Endometrial microvascular endothelial cells (primary cell): ENCODE results near the gene PTPN14. TPM values are rescaled to one million over a fixed set of nuclear protein-coding genes. Genes with fewer than 3 reads are reported as not detected.

Experiments
- in situ Hi-C: cut with HindIII; loops from 2 replicates; pipeline ENCODE4 v1.10.0; 2017; ENCODE audit warnings: low sequenced_read_pairs, low pct_unique_long_range_greater_than_20kb; ENCODE audit errors: inconsistent ontology term
- total RNA-seq: library from RNA; depleted of rRNA; stranded (reverse); fragments of >200 nt; gene quantifications from one replicate; pipeline ENCODE4 v1.2.3, GENCODE V29; 2015; ENCODE audit errors: inconsistent ontology term

The PTPN14 gene
- total RNA-seq, 1 donor from 2014 or later: 63.4 TPM

DNA sequence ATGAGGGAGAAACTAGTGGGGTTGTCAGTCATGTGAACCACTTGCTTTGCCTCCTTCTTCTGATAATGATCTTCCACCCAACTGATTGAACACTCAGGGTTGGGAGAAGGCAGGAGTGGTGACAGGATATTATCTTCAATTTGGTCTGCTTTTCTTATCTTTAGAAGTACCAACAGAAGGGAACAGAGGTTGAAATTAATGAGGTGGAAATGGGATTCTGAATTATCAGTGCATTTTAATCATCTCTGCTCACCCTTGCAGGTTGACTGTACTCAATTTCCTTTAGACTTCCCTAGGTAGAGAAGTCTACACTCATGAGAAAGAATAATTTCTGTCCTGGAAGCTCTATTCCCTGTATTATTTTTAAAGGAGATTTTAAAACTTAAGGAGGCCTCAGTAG, 19.9 kb upstream of the PTPN14 start:
- in situ Hi-C loops: no loop called here

DNA sequence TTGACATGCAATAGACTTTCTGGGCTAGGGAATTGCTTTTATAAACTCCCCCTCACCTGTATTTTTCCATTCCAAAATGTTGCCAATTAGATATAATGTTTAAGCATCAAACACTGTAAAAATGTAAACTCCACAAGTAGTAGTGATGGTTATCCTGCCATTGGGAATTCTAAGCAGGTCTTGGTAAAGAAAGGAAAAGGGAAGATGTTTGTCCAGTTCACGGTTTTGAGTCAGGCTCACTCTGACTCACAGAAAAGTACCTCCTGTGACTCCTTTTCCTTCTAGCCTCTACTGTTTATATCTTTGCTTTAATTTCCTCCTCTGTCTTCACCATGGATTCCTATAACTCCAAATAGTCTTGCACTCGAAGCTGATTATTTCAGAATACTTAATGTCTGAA, 19.0 kb upstream of the PTPN14 start:
- in situ Hi-C loops: no loop called here

DNA sequence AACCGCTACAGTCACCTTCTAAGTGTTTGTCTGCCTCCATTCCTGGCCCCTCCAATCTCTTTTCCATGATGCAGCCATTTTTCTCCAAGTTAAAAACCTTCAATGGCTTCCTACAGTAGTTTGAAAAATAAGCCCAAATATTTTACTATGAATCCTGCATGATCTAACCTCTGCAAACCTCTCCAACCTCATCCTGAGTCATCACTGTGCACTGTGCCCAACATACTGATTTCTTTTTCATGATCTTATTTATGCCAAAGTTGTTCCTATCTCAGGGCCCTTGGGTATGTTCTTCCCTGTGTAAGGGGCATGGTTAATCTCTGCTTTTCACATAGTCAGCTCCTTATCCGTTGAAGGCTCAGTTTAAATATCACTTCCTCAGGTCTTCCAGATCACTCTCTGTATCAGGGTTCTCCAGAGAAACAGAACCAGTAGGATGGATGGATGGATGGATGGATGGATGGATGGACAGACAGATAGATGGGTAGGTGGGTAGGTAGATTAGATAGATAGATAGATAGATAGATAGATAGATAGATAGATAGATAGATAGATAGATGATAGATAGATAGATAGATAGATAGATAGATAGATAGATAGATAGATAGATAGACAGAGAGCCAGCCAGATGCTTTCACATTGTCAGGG, 18.1 kb upstream of the PTPN14 start:
- in situ Hi-C loops: no loop called here

DNA sequence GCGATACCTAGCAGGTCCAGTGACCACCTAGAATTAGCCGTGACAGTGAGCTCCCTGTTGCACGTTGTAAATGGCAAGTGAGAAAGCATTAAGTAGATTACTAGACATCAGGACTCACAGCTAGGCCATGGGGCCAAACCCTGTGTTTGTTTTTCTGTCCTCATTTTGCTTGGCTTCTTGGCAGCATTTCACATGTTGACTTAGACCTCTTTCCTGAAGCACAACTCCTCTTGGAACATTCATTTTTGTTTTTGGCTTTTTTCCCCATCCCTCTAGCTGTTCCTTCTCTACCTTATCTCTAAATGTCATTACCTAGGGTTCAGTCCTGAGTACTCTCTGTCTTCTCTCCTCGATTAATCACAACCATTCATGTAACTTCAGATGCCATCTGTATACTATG, 16.9 kb upstream of the PTPN14 start:
- in situ Hi-C loops: no loop called here

DNA sequence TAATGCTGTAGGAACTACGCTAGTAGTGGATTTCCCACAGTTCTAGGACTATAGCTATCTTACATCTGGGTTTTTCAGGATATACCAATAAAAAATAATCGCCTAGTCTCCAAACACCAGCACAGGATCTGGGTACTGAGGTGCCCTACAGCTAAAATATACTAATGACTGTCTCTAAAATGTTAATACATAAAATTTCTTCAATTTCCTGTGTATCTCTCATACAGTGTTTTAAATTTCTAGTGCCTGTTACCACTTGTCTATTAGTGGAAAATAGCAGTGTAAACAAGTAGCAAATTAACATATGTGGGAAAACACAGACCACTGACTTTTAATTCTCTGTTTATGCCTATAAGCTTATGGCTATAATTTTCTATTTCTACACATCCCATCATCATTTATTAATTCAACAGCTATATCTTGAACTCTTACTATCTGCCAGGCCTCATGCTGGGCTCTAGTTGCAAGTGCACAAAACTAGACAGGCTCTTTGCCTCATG, 16.1 kb upstream of the PTPN14 start:
- in situ Hi-C loops: no loop called here

DNA sequence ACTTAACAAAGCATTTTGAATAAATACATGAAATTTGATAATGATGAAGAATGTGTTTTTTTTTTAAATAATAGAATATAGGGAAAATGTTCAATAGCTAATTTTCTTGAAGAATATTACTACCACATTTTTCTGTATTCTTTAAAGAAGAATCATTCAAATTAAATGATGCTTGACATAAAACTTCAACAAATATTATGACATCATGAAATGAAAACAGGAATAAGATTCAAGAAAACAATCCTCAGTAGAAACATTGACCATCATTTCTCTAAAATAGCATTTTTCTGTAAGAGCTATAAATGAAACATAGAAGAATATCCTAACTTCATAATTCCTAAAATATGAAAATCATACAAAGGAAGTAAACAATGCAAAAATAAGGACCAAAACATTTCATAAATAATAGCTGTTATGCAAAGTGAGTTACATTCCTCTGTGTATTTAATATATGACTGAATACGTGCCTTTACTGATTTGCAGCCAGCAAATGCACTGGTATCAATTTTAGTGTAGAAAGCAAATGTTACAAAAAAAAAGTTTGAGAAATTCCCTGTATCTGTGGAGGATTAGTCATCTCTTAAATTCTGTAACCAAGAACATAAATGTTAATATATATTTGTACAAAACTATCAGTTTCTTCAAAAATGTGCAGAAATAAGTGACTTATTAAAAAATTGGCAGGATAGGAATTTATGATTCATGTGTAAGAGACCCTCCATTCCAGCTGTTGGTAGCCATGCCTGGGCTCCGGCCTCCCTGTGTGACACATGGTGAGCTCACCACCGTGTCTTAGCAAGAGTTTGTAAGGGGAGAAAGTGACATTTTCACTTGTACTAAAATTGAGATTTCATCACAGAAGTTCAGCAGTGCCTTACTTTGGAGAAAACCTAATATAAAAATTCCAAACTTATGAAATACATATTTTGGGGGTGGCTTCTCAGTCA, 15.0 kb upstream of the PTPN14 start:
- in situ Hi-C loops: no loop called here

DNA sequence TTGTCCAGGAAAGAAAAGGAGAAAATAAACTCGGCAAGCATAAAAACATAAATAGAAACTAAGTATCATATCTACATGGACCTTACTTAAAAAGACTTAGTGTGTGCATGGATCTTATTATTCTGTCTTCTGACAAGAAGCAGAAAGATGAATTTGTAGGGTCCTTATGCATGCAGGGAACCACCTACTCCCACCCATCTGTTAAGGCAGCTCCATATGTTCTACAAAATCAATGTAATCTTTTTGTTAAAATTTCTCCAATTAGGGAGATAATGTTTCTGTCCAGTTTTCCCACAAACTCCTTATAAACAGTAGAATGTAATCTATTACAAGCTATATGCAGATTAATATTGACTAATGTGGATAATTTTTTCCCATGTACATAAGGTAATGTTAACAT, 13.9 kb upstream of the PTPN14 start:
- in situ Hi-C loops: no loop called here

DNA sequence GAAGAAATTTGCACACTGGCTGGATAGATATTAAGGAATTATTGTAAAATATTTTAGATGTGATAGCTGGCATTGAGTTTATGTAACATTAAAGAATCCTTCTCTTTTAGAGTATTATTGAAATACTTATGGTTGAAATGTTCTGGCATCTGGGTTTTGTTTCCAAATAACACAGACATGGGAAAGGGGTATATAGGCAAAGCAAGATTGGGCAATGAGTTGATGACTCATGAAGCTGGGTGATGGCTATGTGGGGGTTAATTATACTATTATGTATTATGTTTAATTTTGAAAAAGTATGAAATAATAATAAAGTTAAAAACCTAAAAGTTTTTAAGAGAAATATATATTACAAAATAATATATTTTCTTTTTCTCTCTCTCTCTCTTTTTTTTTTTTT, 12.5 kb upstream of the PTPN14 start:
- in situ Hi-C loops: no loop called here

DNA sequence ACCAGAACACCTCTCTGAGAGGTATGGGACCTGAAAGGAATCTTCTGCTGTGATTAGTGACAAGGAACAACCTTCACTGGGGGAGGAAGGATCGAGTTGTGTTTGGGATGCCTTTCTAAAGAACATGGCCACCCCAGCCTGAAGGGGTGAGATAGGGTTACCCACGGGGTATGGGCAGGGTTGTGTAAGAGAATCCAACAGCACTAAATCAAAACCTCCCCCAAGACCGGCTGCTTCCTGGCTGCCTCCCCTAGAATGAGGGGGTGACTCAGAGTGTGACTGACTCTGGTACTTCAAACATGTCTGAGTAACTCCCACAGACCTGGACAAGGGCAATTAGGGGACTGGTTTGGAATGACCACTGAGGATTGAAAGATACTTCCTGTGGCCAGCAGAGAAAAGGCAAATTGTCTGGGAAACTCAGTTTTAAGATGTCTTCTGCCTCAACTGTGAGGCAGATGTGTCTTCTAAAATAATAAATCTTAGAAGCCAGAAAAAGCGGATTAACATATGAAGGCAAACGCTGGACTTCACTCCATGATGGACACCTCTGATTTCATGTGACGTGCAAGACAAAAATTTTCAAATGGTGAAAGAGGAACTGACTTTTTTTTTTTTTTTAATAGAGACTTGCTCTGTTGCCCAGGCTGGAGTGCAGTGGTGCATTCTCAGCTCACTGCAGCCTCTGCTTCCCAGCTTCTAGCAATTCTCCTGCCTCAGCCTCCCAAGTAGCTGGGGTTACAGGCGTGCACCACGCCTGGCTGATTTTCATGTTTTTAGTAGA, 6.7 kb upstream of the PTPN14 start:
- in situ Hi-C loops: no loop called here

DNA sequence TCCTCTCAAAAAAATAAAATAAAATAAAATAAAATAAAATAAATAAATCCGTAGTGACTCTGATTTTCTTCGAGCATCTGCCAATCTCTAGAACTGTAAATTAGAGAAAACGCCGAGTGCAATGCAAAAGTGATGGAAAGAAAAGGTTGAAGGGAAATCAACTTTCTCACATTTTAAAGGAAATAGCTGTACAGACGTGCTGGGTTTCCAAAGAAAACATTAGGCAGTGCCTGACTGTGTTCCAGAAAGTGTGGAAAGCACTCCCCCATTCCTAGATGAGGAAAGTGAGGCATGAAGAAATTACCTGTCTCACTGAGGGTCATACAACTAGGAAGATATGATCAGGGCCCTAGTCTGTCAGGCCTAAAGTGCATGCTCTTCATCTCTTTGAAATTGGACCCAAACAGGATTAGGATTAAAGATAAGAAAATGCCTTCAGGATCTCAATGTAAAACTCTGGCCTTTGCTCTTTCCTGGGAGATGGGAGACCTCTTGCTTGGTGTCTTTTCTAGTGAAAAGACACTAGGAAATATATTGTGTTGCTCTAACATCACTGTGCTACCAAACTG, 1.8 kb upstream of the PTPN14 start:
- in situ Hi-C loops: no loop called here

DNA sequence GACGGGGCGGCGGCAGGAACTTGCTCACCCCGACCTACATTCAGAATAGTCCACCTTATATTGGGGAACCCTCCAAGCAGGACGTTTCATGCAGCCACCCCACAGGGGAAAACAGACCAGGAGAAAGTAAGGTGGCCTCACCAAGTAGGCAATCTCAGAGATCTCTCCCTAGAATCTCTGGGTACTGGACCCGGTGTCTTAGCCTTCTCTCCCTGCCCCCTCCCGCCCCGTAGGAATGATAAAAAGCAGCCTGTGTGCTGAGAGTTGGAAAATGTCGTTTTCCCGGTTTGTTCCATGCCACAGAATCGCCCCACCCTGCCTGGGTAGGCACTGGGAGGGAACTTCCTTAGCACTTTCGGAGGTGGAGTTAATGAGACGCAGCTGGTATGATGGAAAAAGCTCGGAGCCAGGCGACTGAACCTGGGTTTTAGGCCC, 789 bp upstream of the PTPN14 start:
- in situ Hi-C loops: no loop called here

DNA sequence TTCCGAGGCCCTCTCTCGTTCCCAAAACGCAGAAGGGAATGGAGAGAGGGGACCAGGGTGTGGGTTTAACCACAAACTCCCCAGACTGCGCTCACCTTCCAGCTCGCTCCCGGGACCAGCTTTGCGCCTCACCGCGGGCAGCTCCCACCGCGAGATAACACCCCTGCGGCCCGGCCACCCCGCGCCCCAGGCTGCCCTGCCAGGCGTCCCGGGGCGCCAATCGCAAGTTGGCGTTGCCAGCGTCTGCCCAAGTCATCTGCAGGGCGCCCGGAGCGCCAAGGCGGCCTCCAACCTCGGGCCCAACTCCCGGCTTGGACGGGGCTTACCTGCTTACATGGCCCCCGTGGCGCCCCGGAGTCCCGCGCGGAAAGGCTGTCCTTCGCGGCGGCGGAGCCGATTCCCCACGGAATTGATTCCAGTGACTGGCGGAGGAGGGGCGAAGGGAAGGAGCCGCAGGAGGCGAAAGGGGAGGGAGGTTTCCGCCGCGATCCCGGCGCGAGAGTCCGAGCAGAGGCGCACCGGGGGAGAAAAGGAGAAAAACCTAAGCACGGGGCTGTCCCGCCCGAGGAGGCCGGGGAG, 456 bp downstream of the PTPN14 start:
- in situ Hi-C loops: no loop called here

DNA sequence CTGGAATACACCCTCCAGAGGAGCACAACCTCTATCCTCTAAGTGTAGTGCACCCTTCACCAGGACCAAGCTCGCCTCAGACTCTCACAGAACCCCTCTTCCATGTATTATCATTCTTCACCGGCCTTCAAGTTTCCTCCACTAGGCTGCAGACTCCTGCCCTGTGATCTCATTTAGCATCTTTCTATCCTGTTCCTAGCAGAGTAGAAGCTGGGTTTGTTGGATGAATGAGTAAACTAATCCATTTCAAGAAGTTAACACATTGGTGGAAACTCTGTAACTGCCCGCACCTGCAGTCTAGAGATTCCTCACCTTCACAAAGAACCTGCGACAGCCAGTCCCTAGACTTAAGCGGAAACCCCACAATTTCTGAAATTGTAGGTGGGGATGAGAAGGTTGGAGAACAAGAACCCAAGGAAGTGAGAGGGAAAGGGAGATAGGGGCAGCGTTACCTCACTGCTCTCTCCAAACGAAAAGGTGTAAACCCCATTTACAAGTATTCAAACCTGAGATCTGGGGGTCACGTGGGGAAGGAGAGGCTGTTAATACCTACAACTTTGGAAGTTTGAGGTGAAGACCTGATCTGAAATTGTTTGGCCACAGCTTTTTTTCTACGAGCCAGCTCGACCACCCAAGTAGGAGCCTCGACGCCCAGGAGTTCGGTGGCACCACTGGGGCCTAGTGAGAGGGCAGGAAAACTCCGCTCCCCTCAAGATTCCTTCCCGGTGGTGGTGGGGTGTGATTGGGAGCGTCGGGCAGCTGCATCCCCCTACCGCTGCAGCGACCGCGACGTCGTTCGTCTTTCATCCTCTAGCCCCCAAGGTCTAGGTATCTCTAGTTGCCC, 1.2 kb downstream of the PTPN14 start:
- in situ Hi-C loops: no loop called here

DNA sequence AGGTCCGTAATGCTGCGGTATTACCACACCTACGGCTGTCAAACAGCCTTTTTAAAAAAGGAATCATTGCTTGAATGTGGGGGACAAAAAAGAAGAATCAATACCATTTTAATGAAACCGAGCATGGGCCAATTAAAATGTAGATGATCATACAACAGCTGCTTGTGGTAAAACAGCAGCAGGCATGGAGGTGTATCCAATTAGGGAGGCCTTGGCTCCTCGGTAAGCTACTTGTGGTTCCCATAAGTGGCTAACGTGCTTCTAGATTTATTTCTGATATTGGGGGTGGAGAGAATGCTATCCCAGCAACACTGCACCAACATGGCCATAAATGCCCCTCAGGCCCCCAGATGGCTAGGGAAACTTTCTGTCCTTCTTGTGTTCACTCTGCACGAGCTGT, 1.8 kb downstream of the PTPN14 start:
- in situ Hi-C loops: loop anchor here (10.0 kb wide), 1 partner anchor 45 kb away; no protein-coding TSS in a partner anchor

DNA sequence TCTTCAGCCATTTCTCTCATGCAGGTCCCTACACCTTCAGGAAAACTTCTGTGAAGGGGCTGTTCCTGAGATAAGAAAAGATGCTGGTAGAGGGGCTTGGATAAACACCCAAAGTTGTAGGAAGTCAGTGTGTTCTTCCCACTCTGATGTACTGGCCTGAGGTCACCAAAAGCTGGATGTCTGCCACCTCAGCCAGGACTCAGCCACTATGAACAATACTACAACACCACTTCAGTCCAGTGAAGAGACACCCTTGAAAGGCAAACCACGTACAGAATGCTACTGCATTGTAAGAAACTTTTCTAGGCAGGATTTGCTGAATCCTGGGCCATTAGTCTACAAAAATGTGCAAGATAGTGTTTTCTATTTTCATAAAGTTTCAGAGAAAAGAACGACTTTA, 2.4 kb downstream of the PTPN14 start:
- in situ Hi-C loops: loop anchor here (10.0 kb wide), 1 partner anchor 46 kb away; no protein-coding TSS in a partner anchor

DNA sequence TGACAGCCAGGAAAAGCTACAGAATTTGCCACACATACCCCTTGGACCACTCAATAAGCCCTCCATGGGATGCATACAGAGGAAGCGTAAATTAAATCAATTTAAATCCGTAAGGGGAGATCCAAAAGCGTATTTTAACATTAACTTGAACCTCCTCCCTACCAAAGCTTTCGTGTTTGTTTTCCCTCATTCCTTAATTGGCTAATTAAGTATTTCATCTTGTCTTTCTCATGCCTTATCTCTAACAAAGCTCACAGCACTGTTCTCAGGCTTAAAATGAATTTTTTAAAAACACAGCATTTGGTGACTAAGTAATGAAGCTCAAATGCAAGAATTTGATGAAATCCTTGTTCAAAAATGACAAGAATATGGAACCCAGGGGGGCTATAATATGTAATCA, 3.1 kb downstream of the PTPN14 start:
- in situ Hi-C loops: loop anchor here (10.0 kb wide), 1 partner anchor 47 kb away; no protein-coding TSS in a partner anchor

DNA sequence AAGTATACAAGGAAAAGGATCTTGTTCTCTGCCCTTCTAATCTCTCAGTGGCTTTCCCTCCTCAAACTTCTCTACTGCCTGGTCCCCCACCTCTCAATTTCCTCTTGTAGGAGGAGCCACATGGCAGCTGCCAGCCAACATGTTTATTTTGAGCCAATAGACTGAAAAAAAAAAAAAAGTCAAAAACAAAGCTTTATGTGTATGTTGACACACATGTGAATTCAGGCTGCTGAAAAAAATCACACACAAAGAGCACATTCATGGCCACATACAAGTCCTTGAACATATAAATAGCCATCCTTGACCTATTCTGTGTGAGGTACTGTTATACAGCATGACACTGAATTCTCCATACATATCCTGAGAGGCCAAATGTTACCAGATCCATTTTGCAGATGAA, 3.7 kb downstream of the PTPN14 start:
- in situ Hi-C loops: loop anchor here (10.0 kb wide), 1 partner anchor 47 kb away; no protein-coding TSS in a partner anchor
